Measurements from ENCODE around the gene ABCC2. TPM values are rescaled to one million over a fixed set of nuclear protein-coding genes. Genes with fewer than 3 reads are reported as not detected.

The ABCC2 gene
- total and polyA plus RNA-seq, 2 experiments from 2014 or later, result 0.45 to 2.4 TPM

DNA sequence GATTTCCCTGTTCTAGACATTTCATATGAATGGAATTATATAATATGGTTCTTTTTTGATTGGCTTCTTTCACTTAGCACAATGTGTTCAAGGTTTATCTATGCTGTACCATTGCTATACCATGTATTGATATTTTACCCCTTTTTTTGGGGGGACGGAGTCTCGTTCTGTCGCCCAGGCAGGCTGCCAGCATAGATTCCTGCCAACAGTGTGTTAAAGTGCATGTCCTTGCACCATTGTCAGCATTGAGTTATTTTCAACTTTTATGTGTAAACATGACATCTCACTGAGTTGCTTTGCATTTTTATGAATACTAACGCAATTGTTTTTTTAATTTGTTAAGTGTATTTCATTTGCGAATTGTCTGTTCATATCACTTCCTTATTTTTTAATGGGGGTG, 4.9 kb downstream of the ABCC2 start:
- Histone ChIP-seq H3F3A (replicated peaks; ENCODE audit: low read depth) (no peaks in the 10 kb centered on the region), H3K4me1 (ENCODE audit: insufficient read depth) (peaks cover 8% of the 10 kb centered on the region; the same call in 1 of the 2 replicates), H3K36me3 (ENCODE audit: insufficient read depth) (no peaks in the 10 kb centered on the region), H3K4me3 (no peak overlapping the region), H3K27ac (ENCODE audit: low read depth) (no peak overlapping the region), H3K27me3 (ENCODE audit: insufficient read depth) (no peaks in the 10 kb centered on the region), H3K4me2 (no peak overlapping the region), H2AFZ (no peak overlapping the region), H3K9me2 (ENCODE audit: insufficient read depth) (no peaks in the 10 kb centered on the region), H4K20me1 (replicated peaks; ENCODE audit: insufficient read depth) (no peaks in the 10 kb centered on the region), H3K79me2 (replicated peaks; ENCODE audit: insufficient read depth) (no peaks in the 10 kb centered on the region)
- Mint-ChIP-seq H3K4me1 (peaks cover 18% of the 10 kb centered on the region), H3K27ac (no peak overlapping the region), H3K36me3 (ENCODE audit: low read depth) (peaks cover 2% of the 10 kb centered on the region; the same call in 1 of the 3 replicates), H3K4me3 (no peak overlapping the region), H3K9me3 (no peaks in the 10 kb centered on the region; the same call in 2 of the 3 replicates), H3K27me3 (ENCODE audit: insufficient read depth, low read depth, poor library complexity) (peaks cover 2% of the 10 kb centered on the region)
- ATAC-seq (no peak), DNase-seq (ENCODE audit: low spot score) (no peak)
- TF ChIP-seq EZH2phosphoT487 (IDR thresholded peaks at IDR 0.05; ENCODE audit: unreplicated experiment), result no peak

DNA sequence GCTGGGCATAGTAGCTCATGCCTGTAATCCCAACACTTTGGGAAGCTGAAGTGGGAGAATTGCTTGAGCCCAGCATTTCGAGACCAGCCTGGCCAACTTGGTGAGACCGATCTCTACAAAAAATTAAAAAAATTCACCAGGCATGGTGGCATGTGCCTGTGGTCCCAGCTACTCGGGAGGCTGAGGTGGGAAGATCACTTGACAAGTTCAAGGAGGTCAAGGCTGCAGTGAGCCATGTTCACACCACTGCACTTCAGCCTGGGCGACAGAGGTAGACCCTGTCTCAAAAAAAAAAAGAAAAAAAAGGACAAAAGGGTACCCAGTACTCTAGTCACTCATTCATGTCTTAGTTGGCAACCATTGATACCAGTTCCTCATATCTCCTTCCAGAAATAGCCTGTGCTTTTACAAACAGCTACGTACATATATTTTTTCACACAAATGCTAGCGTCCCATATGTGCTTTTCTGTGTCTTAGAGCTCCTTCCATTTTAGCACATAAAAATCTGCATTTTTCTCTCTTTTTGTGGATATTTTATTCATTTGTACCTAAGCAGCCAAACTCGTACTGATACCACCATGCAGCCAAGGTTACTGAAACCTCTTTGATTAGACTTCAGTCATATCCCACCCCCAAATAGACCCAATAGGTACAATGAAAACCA, 5.5 kb downstream of the ABCC2 start:
- H3K36me3 Mint-ChIP-seq (ENCODE audit: low read depth), result peaks cover 2% of the 10 kb centered on the region; the same call in 1 of the 3 replicates
- H3K27ac ChIP-seq (ENCODE audit: low read depth), result no peak overlapping the region
- TF ChIP-seq EZH2 (IDR thresholded peaks at IDR 0.05; ENCODE audit: low read depth, unreplicated experiment) (no peak), POLR2AphosphoS5 (IDR thresholded peaks at IDR 0.05; ENCODE audit: low read depth) (no peak), CREB1 (CRISPR knock-in tag; IDR thresholded peaks at IDR 0.05; ENCODE audit: low read depth) (no peak), NANOG (IDR thresholded peaks at IDR 0.05; ENCODE audit: borderline replicate concordance) (no peak), ZNF331 (CRISPR knock-in tag; IDR thresholded peaks at IDR 0.05; ENCODE audit: low read depth) (no peak)
- TF ChIP-seq, protein P1, sequence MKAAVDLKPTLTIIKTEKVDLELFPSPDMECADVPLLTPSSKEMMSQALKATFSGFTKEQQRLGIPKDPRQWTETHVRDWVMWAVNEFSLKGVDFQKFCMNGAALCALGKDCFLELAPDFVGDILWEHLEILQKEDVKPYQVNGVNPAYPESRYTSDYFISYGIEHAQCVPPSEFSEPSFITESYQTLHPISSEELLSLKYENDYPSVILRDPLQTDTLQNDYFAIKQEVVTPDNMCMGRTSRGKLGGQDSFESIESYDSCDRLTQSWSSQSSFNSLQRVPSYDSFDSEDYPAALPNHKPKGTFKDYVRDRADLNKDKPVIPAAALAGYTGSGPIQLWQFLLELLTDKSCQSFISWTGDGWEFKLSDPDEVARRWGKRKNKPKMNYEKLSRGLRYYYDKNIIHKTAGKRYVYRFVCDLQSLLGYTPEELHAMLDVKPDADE (IDR thresholded peaks at IDR 0.05), result no peak
- TF ChIP-seq, protein P2, sequence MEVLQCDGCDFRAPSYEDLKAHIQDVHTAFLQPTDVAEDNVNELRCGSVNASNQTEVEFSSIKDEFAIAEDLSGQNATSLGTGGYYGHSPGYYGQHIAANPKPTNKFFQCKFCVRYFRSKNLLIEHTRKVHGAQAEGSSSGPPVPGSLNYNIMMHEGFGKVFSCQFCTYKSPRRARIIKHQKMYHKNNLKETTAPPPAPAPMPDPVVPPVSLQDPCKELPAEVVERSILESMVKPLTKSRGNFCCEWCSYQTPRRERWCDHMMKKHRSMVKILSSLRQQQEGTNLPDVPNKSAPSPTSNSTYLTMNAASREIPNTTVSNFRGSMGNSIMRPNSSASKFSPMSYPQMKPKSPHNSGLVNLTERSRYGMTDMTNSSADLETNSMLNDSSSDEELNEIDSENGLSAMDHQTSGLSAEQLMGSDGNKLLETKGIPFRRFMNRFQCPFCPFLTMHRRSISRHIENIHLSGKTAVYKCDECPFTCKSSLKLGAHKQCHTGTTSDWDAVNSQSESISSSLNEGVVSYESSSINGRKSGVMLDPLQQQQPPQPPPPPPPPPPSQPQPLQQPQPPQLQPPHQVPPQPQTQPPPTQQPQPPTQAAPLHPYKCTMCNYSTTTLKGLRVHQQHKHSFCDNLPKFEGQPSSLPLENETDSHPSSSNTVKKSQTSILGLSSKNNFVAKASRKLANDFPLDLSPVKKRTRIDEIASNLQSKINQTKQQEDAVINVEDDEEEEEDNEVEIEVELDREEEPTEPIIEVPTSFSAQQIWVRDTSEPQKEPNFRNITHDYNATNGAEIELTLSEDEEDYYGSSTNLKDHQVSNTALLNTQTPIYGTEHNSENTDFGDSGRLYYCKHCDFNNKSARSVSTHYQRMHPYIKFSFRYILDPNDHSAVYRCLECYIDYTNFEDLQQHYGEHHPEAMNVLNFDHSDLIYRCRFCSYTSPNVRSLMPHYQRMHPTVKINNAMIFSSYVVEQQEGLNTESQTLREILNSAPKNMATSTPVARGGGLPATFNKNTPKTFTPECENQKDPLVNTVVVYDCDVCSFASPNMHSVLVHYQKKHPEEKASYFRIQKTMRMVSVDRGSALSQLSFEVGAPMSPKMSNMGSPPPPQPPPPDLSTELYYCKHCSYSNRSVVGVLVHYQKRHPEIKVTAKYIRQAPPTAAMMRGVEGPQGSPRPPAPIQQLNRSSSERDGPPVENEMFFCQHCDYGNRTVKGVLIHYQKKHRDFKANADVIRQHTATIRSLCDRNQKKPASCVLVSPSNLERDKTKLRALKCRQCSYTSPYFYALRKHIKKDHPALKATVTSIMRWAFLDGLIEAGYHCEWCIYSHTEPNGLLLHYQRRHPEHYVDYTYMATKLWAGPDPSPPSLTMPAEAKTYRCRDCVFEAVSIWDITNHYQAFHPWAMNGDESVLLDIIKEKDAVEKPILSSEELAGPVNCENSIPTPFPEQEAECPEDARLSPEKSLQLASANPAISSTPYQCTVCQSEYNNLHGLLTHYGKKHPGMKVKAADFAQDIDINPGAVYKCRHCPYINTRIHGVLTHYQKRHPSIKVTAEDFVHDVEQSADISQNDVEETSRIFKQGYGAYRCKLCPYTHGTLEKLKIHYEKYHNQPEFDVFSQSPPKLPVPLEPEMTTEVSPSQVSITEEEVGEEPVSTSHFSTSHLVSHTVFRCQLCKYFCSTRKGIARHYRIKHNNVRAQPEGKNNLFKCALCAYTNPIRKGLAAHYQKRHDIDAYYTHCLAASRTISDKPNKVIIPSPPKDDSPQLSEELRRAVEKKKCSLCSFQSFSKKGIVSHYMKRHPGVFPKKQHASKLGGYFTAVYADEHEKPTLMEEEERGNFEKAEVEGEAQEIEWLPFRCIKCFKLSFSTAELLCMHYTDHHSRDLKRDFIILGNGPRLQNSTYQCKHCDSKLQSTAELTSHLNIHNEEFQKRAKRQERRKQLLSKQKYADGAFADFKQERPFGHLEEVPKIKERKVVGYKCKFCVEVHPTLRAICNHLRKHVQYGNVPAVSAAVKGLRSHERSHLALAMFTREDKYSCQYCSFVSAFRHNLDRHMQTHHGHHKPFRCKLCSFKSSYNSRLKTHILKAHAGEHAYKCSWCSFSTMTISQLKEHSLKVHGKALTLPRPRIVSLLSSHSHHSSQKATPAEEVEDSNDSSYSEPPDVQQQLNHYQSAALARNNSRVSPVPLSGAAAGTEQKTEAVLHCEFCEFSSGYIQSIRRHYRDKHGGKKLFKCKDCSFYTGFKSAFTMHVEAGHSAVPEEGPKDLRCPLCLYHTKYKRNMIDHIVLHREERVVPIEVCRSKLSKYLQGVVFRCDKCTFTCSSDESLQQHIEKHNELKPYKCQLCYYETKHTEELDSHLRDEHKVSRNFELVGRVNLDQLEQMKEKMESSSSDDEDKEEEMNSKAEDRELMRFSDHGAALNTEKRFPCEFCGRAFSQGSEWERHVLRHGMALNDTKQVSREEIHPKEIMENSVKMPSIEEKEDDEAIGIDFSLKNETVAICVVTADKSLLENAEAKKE (CRISPR knock-in tag; IDR thresholded peaks at IDR 0.05), result no peak
- TF ChIP-seq, protein P3, sequence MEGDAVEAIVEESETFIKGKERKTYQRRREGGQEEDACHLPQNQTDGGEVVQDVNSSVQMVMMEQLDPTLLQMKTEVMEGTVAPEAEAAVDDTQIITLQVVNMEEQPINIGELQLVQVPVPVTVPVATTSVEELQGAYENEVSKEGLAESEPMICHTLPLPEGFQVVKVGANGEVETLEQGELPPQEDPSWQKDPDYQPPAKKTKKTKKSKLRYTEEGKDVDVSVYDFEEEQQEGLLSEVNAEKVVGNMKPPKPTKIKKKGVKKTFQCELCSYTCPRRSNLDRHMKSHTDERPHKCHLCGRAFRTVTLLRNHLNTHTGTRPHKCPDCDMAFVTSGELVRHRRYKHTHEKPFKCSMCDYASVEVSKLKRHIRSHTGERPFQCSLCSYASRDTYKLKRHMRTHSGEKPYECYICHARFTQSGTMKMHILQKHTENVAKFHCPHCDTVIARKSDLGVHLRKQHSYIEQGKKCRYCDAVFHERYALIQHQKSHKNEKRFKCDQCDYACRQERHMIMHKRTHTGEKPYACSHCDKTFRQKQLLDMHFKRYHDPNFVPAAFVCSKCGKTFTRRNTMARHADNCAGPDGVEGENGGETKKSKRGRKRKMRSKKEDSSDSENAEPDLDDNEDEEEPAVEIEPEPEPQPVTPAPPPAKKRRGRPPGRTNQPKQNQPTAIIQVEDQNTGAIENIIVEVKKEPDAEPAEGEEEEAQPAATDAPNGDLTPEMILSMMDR (conservative IDR thresholded peaks at IDR 0.05; ENCODE audit: low read depth in 2 of 2), result no peak

More for the DNA sequence above, 5.5 kb downstream of the ABCC2 start:
- no peaks in the 10 kb centered on the region; the same call in 2 of the 3 replicates for H3K9me3 Mint-ChIP-seq
- Histone ChIP-seq H3K4me2 (no peak overlapping the region), H3K4me3 (no peak overlapping the region), H3K36me3 (ENCODE audit: insufficient read depth) (no peaks in the 10 kb centered on the region), H2AFZ (no peak overlapping the region), H4K20me1 (replicated peaks; ENCODE audit: insufficient read depth) (no peaks in the 10 kb centered on the region), H3K79me2 (replicated peaks; ENCODE audit: insufficient read depth) (no peaks in the 10 kb centered on the region), H3K4me1 (ENCODE audit: insufficient read depth) (peaks cover 8% of the 10 kb centered on the region; the same call in 1 of the 2 replicates), H3K27me3 (ENCODE audit: insufficient read depth) (no peaks in the 10 kb centered on the region), H3F3A (replicated peaks; ENCODE audit: low read depth) (no peaks in the 10 kb centered on the region), H3K9me2 (ENCODE audit: insufficient read depth) (no peaks in the 10 kb centered on the region)
- peaks cover 18% of the 10 kb centered on the region for H3K4me1 Mint-ChIP-seq
- H3K27ac Mint-ChIP-seq, result no peak overlapping the region
- DNase-seq (ENCODE audit: low spot score) (no peak), ATAC-seq (no peak)
- peaks cover 2% of the 10 kb centered on the region for H3K27me3 Mint-ChIP-seq (ENCODE audit: insufficient read depth, low read depth, poor library complexity)
- H3K4me3 Mint-ChIP-seq, result no peak overlapping the region

All from GM23338 (cell line).